Memory B cell (primary cell): ENCODE results near the gene LHFPL5.

ENCODE experiments used
- ATAC-seq: fragments of 150-1000 bp; cut with Tn5 transposase; 2 replicates; pipeline ENCODE4 v1.10.0; 2021; ENCODE audit warnings: low read depth, mild to moderate bottlenecking, moderate library complexity
- DNase-seq, 2 donors: peaks; one replicate each; pipeline ENCODE4 v3.0.0; 2022; ENCODE audit warnings: low spot score in 2 of 2
- H3K27ac Mint-ChIP-seq: one replicate; pipeline ENCODE4 v1.8.0; 2022; ENCODE audit warnings: mild to moderate bottlenecking, moderate library complexity, mixed read lengths
- H3K27me3 Mint-ChIP-seq: one replicate; pipeline ENCODE4 v1.8.0; 2022; ENCODE audit warnings: mixed read lengths
- H3K36me3 Mint-ChIP-seq: one replicate; pipeline ENCODE4 v1.8.0; 2022; ENCODE audit warnings: mild to moderate bottlenecking, mixed read lengths
- H3K4me1 Mint-ChIP-seq: one replicate; pipeline ENCODE4 v1.8.0; 2022; ENCODE audit warnings: mixed read lengths
- H3K4me3 Mint-ChIP-seq: one replicate; pipeline ENCODE4 v1.8.0; 2022; ENCODE audit warnings: mild to moderate bottlenecking, moderate library complexity, mixed read lengths
- H3K9me3 Mint-ChIP-seq: one replicate; pipeline ENCODE4 v1.8.0; 2022; ENCODE audit warnings: mixed read lengths

The LHFPL5 gene

DNA sequence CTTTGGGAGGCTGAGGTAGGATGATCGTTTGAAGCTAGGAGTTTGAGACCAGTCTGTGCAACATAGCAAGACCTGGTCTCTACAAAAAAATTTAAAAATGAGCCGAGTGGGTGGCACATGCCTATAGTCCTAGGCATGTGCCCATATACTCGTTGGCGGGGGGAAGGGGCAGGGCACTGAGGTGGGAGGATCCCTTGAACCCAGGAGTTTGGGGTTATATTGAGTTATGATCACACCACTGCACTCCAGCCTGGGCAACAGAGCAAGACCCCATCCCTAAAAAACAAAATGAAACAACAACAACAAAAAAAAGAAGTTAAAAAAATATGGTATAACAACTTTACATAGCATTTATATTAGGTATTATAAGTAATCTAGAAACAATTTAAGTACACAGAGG lies 47.8 kb downstream of the LHFPL5 start:
- DNase-seq, result no peak
- H3K27me3 Mint-ChIP-seq, result no peaks in the 10 kb centered on the region
- no peaks in the 10 kb centered on the region for H3K9me3 Mint-ChIP-seq
- no peak overlapping the region for H3K4me3 Mint-ChIP-seq
- H3K27ac Mint-ChIP-seq, result peak overlapping the region; percentile 51
- peaks cover 44% of the 10 kb centered on the region for H3K36me3 Mint-ChIP-seq
- no peak for ATAC-seq
- no peaks in the 10 kb centered on the region for H3K4me1 Mint-ChIP-seq

DNA sequence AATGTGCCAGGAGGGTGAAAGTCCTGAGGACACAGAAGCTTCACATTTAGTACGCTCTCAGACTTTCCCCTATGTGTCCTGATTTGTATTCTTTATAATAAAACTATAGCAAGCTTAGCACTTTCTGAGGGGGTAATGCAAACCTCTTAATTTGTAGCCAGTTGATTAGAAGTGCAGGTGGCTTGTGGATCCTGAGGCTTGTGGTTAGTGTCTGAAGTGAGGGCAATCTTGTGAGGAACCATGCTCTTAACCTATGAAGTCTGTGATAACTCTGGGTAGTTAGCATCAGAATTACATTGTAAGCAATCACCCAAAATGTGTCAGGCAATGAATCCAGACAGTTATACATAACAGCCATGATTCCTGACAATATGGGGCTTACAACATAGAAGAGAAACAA lies 51.1 kb downstream of the LHFPL5 start:
- Mint-ChIP-seq H3K9me3 (no peaks in the 10 kb centered on the region), H3K27me3 (no peaks in the 10 kb centered on the region), H3K4me3 (no peak overlapping the region), H3K27ac (no peak overlapping the region), H3K4me1 (no peaks in the 10 kb centered on the region), H3K36me3 (peaks cover 34% of the 10 kb centered on the region)
- no peak for DNase-seq
- ATAC-seq, result no peak

DNA sequence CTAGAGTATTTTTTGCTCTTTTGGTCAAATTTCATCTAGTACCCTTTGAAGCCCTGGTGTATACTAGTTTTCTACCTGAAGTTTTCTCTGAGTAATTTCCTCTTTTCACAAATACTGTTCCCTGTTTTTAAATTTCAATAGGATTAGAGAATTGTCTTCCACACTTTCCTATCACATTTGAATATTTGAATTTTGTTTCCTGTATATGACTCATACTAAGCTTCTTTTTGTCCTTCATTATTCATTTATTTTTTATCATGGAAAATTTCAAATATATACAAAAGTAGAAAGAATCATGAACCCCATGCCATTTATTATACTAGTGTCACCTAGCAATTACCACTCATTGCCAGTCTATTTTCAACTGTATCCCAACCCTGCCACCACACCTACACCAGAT lies 52.7 kb downstream of the LHFPL5 start:
- no peaks in the 10 kb centered on the region for H3K9me3 Mint-ChIP-seq
- H3K27me3 Mint-ChIP-seq, result no peaks in the 10 kb centered on the region
- no peak for ATAC-seq
- DNase-seq, result no peak
- H3K36me3 Mint-ChIP-seq, result peaks cover 31% of the 10 kb centered on the region
- no peaks in the 10 kb centered on the region for H3K4me1 Mint-ChIP-seq
- H3K27ac Mint-ChIP-seq, result no peak overlapping the region
- H3K4me3 Mint-ChIP-seq, result no peak overlapping the region

DNA sequence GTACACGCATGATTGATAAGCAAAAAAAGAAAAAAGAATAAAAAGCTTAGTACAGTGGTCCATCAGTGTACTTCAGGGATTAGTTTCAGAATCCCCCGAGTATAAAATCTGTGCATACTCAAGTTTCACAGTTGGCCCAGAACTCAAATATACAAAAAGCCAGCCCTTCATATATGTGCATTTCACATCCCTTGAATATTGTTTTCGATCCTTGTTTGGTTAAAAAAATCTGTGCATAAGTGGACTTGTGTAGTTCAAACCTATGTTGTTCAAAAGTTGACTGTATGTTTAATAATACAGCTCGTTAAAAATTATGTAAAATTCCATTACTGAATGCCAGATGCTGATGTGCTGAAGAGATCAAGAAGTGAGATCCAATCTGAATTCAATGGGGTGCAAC lies 54.2 kb downstream of the LHFPL5 start:
- DNase-seq, result no peak
- Mint-ChIP-seq H3K36me3 (peaks cover 30% of the 10 kb centered on the region), H3K27ac (no peak overlapping the region), H3K4me1 (no peaks in the 10 kb centered on the region), H3K9me3 (no peaks in the 10 kb centered on the region), H3K27me3 (no peaks in the 10 kb centered on the region), H3K4me3 (no peak overlapping the region)
- ATAC-seq, result no peak
